ENCODE results near the gene MRE11. TPM values are rescaled to one million over a fixed set of nuclear protein-coding genes. Genes with fewer than 3 reads are reported as not detected.

MRE11 gene
- total and polyA plus RNA-seq, 7 donors, result 1.9 to 9.0 (median 7.9) TPM

GRCh38 chr11:94500181-94500580 lies 6.5 kb upstream of the MRE11 start:
- Histone ChIP-seq H3K4me1 (peaks cover 4% of the 10 kb centered on the region), H3K36me3 (ENCODE audit: insufficient read depth in 1 of 2, low read depth in 1 of 2) (peaks cover 8 to 67% of the 10 kb centered on the region in 2 donors), H3K27me3 (ENCODE audit: insufficient read depth in 3 of 3, low read length in 2 of 3) (no peaks in the 10 kb centered on the region), H3K27ac (no peak overlapping the region), H3K4me3 (no peak overlapping the region), H3K9me3 (no peaks in the 10 kb centered on the region)
- no peak for TF ChIP-seq CTCF (IDR thresholded peaks at IDR 0.05)
- WGBS, 3 donors, result 80 to 88% (median 84%) methylated on average over 2 of the region's 2 CpGs
- ATAC-seq (no peak), DNase-seq (no peak)
- intact Hi-C loops (cut with DNase I), result no loop called here

DNA sequence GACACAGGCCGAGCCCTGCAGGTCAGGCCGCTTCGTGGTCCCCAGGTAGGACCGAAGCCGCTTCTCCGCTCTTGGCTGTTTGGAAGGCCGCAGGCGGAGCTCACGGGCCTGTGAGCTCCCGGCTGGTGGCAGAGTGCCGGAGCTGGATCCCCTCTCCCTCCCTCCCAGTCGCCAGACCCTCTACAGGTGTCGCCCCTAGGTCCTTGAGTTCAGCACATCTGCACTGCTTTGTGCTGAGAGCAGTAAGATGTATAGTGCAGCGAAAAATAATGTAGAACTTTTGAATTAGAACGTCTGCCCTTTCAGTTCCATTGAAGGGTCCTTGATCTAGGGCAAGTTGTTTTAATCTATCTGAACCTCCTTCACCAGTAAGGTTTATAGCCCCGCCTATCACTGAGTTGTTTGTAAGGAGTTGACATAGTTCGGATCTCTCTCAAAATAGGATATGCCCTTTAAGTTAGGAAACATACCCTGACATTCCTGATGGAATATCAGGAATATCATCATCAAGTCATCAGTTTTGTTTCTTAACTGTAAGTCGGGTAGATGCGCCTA lies 559 bp upstream of the MRE11 start:
- intact Hi-C loops (cut with DNase I), result loop anchor here in 1 of 2 donors (10.0 kb wide), 1 partner anchor 471 kb away; no protein-coding TSS in a partner anchor

DNA sequence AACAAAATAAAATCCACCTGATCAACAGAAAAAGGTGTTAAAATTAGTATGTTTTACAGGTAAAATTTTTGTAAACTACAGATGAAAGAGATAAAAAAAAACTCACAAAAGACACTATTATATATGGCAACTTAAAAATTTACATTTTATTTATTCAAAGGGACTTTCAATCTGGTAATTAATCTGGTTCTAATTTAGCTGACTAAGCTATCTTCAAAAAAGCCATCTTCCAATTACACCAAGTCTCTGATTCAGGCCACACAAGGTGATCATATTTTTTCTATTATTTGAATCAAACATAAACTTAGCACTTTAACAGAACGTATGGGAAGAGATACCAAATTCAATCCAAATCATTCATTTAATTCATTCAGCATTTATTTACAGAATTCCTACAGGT lies 7.6 kb downstream of the MRE11 start:
- DNase-seq, result no peak
- H3K9me3 ChIP-seq, result no peaks in the 10 kb centered on the region
- WGBS, 3 donors, result 85 to 92% (median 86%) methylated on average over 1 of the region's 1 CpG
- no peaks in the 10 kb centered on the region for H3K4me1 ChIP-seq
- no peak for TF ChIP-seq CTCF (IDR thresholded peaks at IDR 0.05)
- H3K4me3 ChIP-seq, result no peak overlapping the region
- no peak for ATAC-seq
- no peak overlapping the region for H3K27ac ChIP-seq
- intact Hi-C loops (cut with DNase I), result loop anchor here in 1 of 2 donors (10.0 kb wide), 1 partner anchor 691 kb away; no protein-coding TSS in a partner anchor
- H3K36me3 ChIP-seq (ENCODE audit: insufficient read depth in 1 of 2, low read depth in 1 of 2), result peaks cover 0 to 96% of the 10 kb centered on the region in 2 donors
- H3K27me3 ChIP-seq (ENCODE audit: insufficient read depth in 3 of 3, low read length in 2 of 3), result no peaks in the 10 kb centered on the region

More for the DNA sequence above, 559 bp upstream of the MRE11 start:
- Histone ChIP-seq H3K36me3 (ENCODE audit: insufficient read depth in 1 of 2, low read depth in 1 of 2) (peaks cover 5 to 43% of the 10 kb centered on the region in 2 donors), H3K9me3 (no peaks in the 10 kb centered on the region), H3K27ac (peak overlapping the region; percentile 78), H3K27me3 (ENCODE audit: insufficient read depth in 3 of 3, low read length in 2 of 3) (no peaks in the 10 kb centered on the region), H3K4me1 (peaks cover 16% of the 10 kb centered on the region), H3K4me3 (peak overlapping the region; percentile 88)
- TF ChIP-seq CTCF (IDR thresholded peaks at IDR 0.05), result no peak
- ATAC-seq (peak; percentile 62 to 77 (median 64)), DNase-seq (no peak)
- WGBS, 3 donors, result 3 to 5% (median 5%) methylated on average over 19 of the region's 19 CpGs

DNA sequence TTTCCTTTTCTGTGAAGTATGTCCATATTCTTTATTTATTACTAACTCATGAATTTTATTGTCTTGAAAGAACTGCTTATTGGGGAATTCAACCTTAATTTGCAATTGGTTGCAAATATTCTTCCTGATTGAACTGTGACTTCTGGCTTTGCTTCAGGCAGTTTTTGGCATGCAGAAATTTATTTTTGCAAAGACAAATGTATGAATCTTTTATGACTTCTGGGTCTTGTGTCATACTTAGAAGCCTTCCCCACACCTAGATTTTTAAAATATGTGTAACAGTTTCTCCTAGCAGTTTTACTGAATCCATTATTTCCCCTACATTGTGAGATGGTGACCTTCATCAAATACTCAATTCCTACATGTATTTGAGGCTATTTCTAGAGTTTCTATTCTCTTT lies 12.3 kb downstream of the MRE11 start:
- H3K9me3 ChIP-seq, result no peaks in the 10 kb centered on the region
- no peak for TF ChIP-seq CTCF (IDR thresholded peaks at IDR 0.05)
- no peak overlapping the region for H3K4me3 ChIP-seq
- no peak overlapping the region for H3K27ac ChIP-seq
- peaks cover 4 to 99% of the 10 kb centered on the region in 2 donors for H3K36me3 ChIP-seq (ENCODE audit: insufficient read depth in 1 of 2, low read depth in 1 of 2)
- H3K4me1 ChIP-seq, result no peaks in the 10 kb centered on the region
- ATAC-seq (no peak), DNase-seq (no peak)
- no peaks in the 10 kb centered on the region for H3K27me3 ChIP-seq (ENCODE audit: insufficient read depth in 3 of 3, low read length in 2 of 3)
- intact Hi-C loops (cut with DNase I), result loop anchor here in 1 of 2 donors (10.0 kb wide), 1 partner anchor 687 kb away; no protein-coding TSS in a partner anchor

DNA sequence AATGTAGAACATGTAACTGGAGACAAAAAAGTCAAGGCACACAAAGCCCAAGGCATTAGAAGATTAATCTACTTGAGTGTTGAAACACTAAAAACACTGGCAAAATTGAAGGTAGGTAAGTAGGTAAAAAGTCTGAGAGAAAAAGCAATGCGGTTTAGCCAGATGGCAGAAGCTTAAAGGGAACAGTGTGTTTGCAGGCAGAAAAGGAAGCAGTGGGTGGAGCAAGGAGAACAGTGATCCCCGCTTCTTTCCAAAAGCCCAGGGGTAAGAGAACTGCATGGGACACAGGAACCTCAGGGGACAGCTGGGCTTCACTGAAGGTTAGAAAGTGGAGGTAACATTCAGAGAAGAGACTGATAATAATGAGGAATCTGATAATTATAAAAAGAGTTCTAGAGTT lies 16.0 kb downstream of the MRE11 start:
- intact Hi-C loops (cut with DNase I), result no loop called here
- DNase-seq (no peak), ATAC-seq (no peak)
- no peaks in the 10 kb centered on the region for H3K4me1 ChIP-seq
- H3K27me3 ChIP-seq (ENCODE audit: insufficient read depth in 3 of 3, low read length in 2 of 3), result no peaks in the 10 kb centered on the region
- no peak for TF ChIP-seq CTCF (IDR thresholded peaks at IDR 0.05)
- H3K27ac ChIP-seq, result no peak overlapping the region
- WGBS, 3 donors, result 79 to 85% (median 84%) methylated on average over 2 of the region's 2 CpGs
- H3K4me3 ChIP-seq, result no peak overlapping the region
- H3K9me3 ChIP-seq, result no peaks in the 10 kb centered on the region
- peaks cover 4 to 87% of the 10 kb centered on the region in 2 donors for H3K36me3 ChIP-seq (ENCODE audit: insufficient read depth in 1 of 2, low read depth in 1 of 2)

All from psoas muscle (tissue), 8 donors.